ENCODE results near the gene TMEM243. TPM values are rescaled to one million over a fixed set of nuclear protein-coding genes. Genes with fewer than 3 reads are reported as not detected.
"Not testable (repeated sequence)": the region's sequence is repeated elsewhere in the genome, so short reads cannot be mapped to it uniquely, and the experiment has no call there.

The TMEM243 gene
- total RNA-seq, 1 donor from 2014 or later = 25.4 TPM

DNA sequence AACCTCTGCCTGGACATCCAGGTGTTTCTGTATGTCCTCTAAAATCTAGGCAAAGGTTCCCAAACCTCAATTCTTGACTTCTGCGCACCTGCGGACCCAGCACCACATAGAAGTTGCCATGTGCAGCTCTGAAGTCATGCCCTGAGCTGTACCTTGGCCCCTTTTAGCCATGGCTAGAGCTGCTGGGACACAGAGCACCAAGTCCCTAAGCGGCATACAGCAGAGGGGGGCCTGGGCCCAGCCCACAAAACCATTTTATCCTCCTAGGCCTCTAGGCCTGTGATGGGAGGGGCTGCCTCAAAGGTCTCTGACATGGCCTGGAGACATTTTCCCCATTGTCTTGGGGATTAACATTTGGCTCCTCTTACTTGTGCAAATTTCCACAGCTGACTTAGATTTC, 14.6 kb downstream of the TMEM243 start:
- Histone ChIP-seq H3K4me1 (ENCODE audit: insufficient read depth, low read length) (peaks cover 6% of the 10 kb centered on the region), H3K4me2 (ENCODE audit: low read length) (no peak overlapping the region), H3K27ac (ENCODE audit: low read depth, low read length) (no peak overlapping the region), H3K36me3 (ENCODE audit: insufficient read depth, low read length) (peaks cover 17% of the 10 kb centered on the region), H2AFZ (ENCODE audit: low read depth, low read length) (no peak overlapping the region), H3K79me2 (ENCODE audit: insufficient read depth, low read length) (peaks cover 63% of the 10 kb centered on the region), H3K9ac (ENCODE audit: low read length) (no peak overlapping the region), H4K20me1 (ENCODE audit: insufficient read depth, low read length) (peaks cover 60% of the 10 kb centered on the region), H3K9me3 (ENCODE audit: insufficient read depth, low read depth, low read length) (peaks cover 5% of the 10 kb centered on the region), H3K4me3 (ENCODE audit: insufficient read depth, low read depth, low read length) (no peak overlapping the region), H3K27me3 (ENCODE audit: insufficient read depth, low read length) (no peaks in the 10 kb centered on the region)
- DNase-seq (ENCODE audit: low read depth) = no peak
- FAIRE-seq = no peak
- Mint-ChIP-seq H3K36me3 (ENCODE audit: low read depth, unreplicated experiment) (peaks cover 37% of the 10 kb centered on the region), H3K4me1 (ENCODE audit: low read depth, unreplicated experiment) (peaks cover 15% of the 10 kb centered on the region), H3K4me3 (ENCODE audit: unreplicated experiment) (no peak overlapping the region), H3K9me3 (ENCODE audit: unreplicated experiment) (peaks cover 18% of the 10 kb centered on the region), H3K27me3 (ENCODE audit: low read depth, unreplicated experiment) (no peaks in the 10 kb centered on the region), H3K27ac (ENCODE audit: unreplicated experiment) (no peak overlapping the region)
- no peak for TF ChIP-seq EZH2 (IDR thresholded peaks at IDR 0.05; ENCODE audit: insufficient read depth, low read length)
- TF ChIP-seq, protein P1, sequence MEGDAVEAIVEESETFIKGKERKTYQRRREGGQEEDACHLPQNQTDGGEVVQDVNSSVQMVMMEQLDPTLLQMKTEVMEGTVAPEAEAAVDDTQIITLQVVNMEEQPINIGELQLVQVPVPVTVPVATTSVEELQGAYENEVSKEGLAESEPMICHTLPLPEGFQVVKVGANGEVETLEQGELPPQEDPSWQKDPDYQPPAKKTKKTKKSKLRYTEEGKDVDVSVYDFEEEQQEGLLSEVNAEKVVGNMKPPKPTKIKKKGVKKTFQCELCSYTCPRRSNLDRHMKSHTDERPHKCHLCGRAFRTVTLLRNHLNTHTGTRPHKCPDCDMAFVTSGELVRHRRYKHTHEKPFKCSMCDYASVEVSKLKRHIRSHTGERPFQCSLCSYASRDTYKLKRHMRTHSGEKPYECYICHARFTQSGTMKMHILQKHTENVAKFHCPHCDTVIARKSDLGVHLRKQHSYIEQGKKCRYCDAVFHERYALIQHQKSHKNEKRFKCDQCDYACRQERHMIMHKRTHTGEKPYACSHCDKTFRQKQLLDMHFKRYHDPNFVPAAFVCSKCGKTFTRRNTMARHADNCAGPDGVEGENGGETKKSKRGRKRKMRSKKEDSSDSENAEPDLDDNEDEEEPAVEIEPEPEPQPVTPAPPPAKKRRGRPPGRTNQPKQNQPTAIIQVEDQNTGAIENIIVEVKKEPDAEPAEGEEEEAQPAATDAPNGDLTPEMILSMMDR (IDR thresholded peaks at IDR 0.05; ENCODE audit: insufficient read depth, low read depth, low read length) = no peak

DNA sequence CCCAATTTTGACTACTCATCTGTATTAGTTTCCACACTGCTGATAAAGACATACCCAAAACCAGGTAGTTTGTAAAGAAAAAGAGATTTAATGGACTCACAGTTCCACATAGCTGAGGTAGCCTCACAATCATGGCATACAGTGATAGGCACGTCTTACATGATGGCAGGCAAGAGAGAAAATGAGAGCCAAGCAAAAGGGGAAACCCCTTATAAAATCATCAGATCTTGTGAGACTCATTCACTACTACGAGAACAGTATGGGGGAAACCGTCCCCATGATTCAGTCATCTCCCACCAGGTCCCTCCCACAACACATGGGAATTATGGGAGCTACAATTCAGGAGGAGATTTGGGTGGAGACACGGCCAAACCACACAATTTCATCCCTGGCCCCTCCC, 15.6 kb downstream of the TMEM243 start:
- H3K27ac ChIP-seq (ENCODE audit: low read depth, low read length); H3K27me3 ChIP-seq (ENCODE audit: insufficient read depth, low read length); H3K4me3 Mint-ChIP-seq (ENCODE audit: unreplicated experiment); H2AFZ ChIP-seq (ENCODE audit: low read depth, low read length); H3K4me1 ChIP-seq (ENCODE audit: insufficient read depth, low read length); H3K9ac ChIP-seq (ENCODE audit: low read length); H3K27ac Mint-ChIP-seq (ENCODE audit: unreplicated experiment); H3K4me3 ChIP-seq (ENCODE audit: insufficient read depth, low read depth, low read length); DNase-seq (ENCODE audit: low read depth); H3K4me2 ChIP-seq (ENCODE audit: low read length); FAIRE-seq; H3K9me3 ChIP-seq (ENCODE audit: insufficient read depth, low read depth, low read length); H3K27me3 Mint-ChIP-seq (ENCODE audit: low read depth, unreplicated experiment): not testable (repeated sequence)
- H3K36me3 ChIP-seq (ENCODE audit: insufficient read depth, low read length) = peaks cover 21% of the 10 kb centered on the region
- H4K20me1 ChIP-seq (ENCODE audit: insufficient read depth, low read length) = peaks cover 60% of the 10 kb centered on the region
- Mint-ChIP-seq H3K4me1 (ENCODE audit: low read depth, unreplicated experiment) (peaks cover 13% of the 10 kb centered on the region), H3K9me3 (ENCODE audit: unreplicated experiment) (peaks cover 18% of the 10 kb centered on the region), H3K36me3 (ENCODE audit: low read depth, unreplicated experiment) (peaks cover 36% of the 10 kb centered on the region)
- peaks cover 66% of the 10 kb centered on the region for H3K79me2 ChIP-seq (ENCODE audit: insufficient read depth, low read length)

DNA sequence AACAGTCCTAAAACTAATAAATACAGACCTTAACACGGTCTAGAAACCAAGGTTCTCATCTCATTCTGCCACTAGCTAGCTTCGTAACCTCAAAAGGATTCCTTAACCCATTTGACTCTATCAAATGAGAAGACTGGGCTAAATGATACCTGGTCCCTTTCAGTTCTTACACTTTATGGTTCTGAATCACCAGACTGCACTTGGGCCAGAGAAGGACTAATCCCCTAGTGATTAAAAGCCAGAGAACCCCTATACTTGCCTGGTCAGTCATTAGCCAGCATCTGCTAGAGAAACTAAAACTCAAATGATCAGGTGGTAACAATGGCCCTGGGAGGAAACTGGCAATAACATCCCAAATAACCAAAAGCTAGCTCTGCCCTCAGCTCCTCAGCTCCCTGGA, 16.8 kb downstream of the TMEM243 start:
- Mint-ChIP-seq H3K4me1 (ENCODE audit: low read depth, unreplicated experiment) (peaks cover 10% of the 10 kb centered on the region), H3K36me3 (ENCODE audit: low read depth, unreplicated experiment) (peaks cover 33% of the 10 kb centered on the region), H3K4me3 (ENCODE audit: unreplicated experiment) (no peak overlapping the region), H3K27me3 (ENCODE audit: low read depth, unreplicated experiment) (no peaks in the 10 kb centered on the region), H3K27ac (ENCODE audit: unreplicated experiment) (no peak overlapping the region), H3K9me3 (ENCODE audit: unreplicated experiment) (peaks cover 18% of the 10 kb centered on the region)
- Histone ChIP-seq H3K4me2 (ENCODE audit: low read length) (no peak overlapping the region), H3K36me3 (ENCODE audit: insufficient read depth, low read length) (peaks cover 29% of the 10 kb centered on the region), H2AFZ (ENCODE audit: low read depth, low read length) (no peak overlapping the region), H4K20me1 (ENCODE audit: insufficient read depth, low read length) (peaks cover 52% of the 10 kb centered on the region), H3K9me3 (ENCODE audit: insufficient read depth, low read depth, low read length) (peaks cover 5% of the 10 kb centered on the region), H3K4me1 (ENCODE audit: insufficient read depth, low read length) (peaks cover 6% of the 10 kb centered on the region), H3K27me3 (ENCODE audit: insufficient read depth, low read length) (no peaks in the 10 kb centered on the region), H3K27ac (ENCODE audit: low read depth, low read length) (no peak overlapping the region), H3K79me2 (ENCODE audit: insufficient read depth, low read length) (peaks cover 65% of the 10 kb centered on the region), H3K9ac (ENCODE audit: low read length) (no peak overlapping the region), H3K4me3 (ENCODE audit: insufficient read depth, low read depth, low read length) (no peak overlapping the region)
- FAIRE-seq (no peak), DNase-seq (ENCODE audit: low read depth) (no peak)
- TF ChIP-seq, protein P1 (IDR thresholded peaks at IDR 0.05; ENCODE audit: insufficient read depth, low read depth, low read length) = no peak
- no peak for TF ChIP-seq EZH2 (IDR thresholded peaks at IDR 0.05; ENCODE audit: insufficient read depth, low read length)
